ENCODE results near the gene SAMD4A.

Gene SAMD4A

DNA sequence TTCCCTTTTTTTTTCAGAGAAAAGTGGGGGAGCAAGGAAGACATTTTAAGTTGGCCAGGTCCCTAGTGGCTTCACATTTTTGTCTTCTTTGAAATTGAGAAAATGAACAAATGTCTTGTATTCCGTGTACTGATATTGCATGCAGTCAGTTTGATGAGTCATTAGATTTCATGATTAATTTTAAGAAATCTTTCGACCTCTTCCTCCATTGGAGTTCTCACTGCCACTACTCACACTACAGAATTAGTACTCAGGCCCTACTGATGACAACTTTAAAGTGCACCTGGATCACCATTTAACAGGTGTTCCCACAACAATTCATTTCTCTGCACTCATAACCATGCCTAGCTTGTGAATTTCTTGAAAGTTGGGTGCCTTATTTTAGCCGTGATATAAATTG is 50.5 kb downstream of the SAMD4A start:
- no peak for TF ChIP-seq FOXM1 (IDR thresholded peaks at IDR 0.05; ENCODE audit: borderline replicate concordance, low read depth)
- TF ChIP-seq, protein P1, sequence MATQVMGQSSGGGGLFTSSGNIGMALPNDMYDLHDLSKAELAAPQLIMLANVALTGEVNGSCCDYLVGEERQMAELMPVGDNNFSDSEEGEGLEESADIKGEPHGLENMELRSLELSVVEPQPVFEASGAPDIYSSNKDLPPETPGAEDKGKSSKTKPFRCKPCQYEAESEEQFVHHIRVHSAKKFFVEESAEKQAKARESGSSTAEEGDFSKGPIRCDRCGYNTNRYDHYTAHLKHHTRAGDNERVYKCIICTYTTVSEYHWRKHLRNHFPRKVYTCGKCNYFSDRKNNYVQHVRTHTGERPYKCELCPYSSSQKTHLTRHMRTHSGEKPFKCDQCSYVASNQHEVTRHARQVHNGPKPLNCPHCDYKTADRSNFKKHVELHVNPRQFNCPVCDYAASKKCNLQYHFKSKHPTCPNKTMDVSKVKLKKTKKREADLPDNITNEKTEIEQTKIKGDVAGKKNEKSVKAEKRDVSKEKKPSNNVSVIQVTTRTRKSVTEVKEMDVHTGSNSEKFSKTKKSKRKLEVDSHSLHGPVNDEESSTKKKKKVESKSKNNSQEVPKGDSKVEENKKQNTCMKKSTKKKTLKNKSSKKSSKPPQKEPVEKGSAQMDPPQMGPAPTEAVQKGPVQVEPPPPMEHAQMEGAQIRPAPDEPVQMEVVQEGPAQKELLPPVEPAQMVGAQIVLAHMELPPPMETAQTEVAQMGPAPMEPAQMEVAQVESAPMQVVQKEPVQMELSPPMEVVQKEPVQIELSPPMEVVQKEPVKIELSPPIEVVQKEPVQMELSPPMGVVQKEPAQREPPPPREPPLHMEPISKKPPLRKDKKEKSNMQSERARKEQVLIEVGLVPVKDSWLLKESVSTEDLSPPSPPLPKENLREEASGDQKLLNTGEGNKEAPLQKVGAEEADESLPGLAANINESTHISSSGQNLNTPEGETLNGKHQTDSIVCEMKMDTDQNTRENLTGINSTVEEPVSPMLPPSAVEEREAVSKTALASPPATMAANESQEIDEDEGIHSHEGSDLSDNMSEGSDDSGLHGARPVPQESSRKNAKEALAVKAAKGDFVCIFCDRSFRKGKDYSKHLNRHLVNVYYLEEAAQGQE (IDR thresholded peaks at IDR 0.05; ENCODE audit: low read depth), result no peak
- TF ChIP-seq TCF12 (IDR thresholded peaks at IDR 0.05; ENCODE audit: low read depth), result no peak
- TF ChIP-seq EGR1 (IDR thresholded peaks at IDR 0.05), result no peak
- TF ChIP-seq TAF1 (IDR thresholded peaks at IDR 0.05; ENCODE audit: low read depth), result no peak
- no peak for TF ChIP-seq MAX (IDR thresholded peaks at IDR 0.05)
- TF ChIP-seq, protein P2, sequence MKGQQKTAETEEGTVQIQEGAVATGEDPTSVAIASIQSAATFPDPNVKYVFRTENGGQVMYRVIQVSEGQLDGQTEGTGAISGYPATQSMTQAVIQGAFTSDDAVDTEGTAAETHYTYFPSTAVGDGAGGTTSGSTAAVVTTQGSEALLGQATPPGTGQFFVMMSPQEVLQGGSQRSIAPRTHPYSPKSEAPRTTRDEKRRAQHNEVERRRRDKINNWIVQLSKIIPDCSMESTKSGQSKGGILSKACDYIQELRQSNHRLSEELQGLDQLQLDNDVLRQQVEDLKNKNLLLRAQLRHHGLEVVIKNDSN (IDR thresholded peaks at IDR 0.05), result no peak
- no peak for TF ChIP-seq YY1 (IDR thresholded peaks at IDR 0.05; ENCODE audit: low read depth)
- no peak for TF ChIP-seq CREB1 (IDR thresholded peaks at IDR 0.05; ENCODE audit: low read depth)
- TF ChIP-seq ZBTB7A (IDR thresholded peaks at IDR 0.05; ENCODE audit: low read depth), result no peak
- no peak for TF ChIP-seq TEAD4 (IDR thresholded peaks at IDR 0.05)
- TF ChIP-seq EP300 (IDR thresholded peaks at IDR 0.05; ENCODE audit: borderline replicate concordance), result no peak
- TF ChIP-seq CEBPB (IDR thresholded peaks at IDR 0.05), result no peak
- TF ChIP-seq NFIC (IDR thresholded peaks at IDR 0.05), result no peak

GRCh38 chr14:54621686-54622085 is 54.8 kb downstream of the SAMD4A start:
- TF ChIP-seq CEBPB (IDR thresholded peaks at IDR 0.05), result no peak
- TF ChIP-seq RAD21 (IDR thresholded peaks at IDR 0.05; ENCODE audit: low read depth), result no peak
- TF ChIP-seq FOXM1 (IDR thresholded peaks at IDR 0.05; ENCODE audit: borderline replicate concordance, low read depth), result no peak
- TF ChIP-seq, protein P1 (IDR thresholded peaks at IDR 0.05; ENCODE audit: low read depth), result no peak
- TF ChIP-seq, protein P2 (IDR thresholded peaks at IDR 0.05), result no peak
- TF ChIP-seq MAX (IDR thresholded peaks at IDR 0.05), result no peak
- no peak for TF ChIP-seq ZBTB7A (IDR thresholded peaks at IDR 0.05; ENCODE audit: low read depth)

DNA sequence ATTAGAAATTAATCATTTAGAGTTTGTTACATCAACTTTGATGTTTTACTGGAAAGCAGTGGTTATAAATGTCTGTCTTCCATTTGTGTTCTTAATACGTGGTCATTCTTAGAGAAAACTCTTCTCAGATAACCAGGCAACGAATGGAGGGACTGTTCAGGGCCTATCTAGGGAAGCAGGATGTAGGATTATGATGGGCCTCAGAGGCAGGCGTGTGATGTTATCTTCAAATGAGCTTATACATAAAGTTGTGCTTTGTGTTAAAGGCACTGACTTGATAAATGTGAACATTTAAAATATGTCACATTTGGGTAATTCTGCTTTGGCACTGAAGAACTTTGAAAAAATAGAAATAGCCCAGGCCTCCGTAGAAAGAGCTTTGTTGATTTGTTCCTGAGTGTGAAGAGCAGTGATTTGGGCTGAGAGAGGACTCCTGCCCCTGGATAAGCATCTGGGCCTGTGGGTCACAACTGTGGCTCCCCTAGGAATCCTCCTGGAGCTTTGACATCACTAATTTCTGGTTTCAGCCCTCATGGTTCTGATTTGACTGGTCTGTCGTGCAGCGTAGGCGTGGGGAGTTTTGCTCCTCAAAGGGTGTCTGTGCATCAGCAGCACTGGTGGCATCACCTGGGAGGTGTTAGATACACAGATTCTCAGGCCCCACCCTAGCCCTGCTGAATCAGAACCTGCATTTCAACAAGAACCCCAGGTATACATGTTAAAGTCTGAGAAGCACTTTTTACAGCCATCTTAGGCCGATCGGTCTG is 55.4 kb downstream of the SAMD4A start:
- TF ChIP-seq TEAD4 (IDR thresholded peaks at IDR 0.05) (no peak), TAF1 (IDR thresholded peaks at IDR 0.05; ENCODE audit: low read depth) (no peak), RAD21 (IDR thresholded peaks at IDR 0.05; ENCODE audit: low read depth) (no peak), CEBPB (IDR thresholded peaks at IDR 0.05) (no peak), EP300 (IDR thresholded peaks at IDR 0.05; ENCODE audit: borderline replicate concordance) (no peak), NFIC (IDR thresholded peaks at IDR 0.05) (no peak), YY1 (IDR thresholded peaks at IDR 0.05; ENCODE audit: low read depth) (no peak), FOXM1 (IDR thresholded peaks at IDR 0.05; ENCODE audit: borderline replicate concordance, low read depth) (no peak)
- TF ChIP-seq, protein P1 (IDR thresholded peaks at IDR 0.05; ENCODE audit: low read depth), result no peak

DNA sequence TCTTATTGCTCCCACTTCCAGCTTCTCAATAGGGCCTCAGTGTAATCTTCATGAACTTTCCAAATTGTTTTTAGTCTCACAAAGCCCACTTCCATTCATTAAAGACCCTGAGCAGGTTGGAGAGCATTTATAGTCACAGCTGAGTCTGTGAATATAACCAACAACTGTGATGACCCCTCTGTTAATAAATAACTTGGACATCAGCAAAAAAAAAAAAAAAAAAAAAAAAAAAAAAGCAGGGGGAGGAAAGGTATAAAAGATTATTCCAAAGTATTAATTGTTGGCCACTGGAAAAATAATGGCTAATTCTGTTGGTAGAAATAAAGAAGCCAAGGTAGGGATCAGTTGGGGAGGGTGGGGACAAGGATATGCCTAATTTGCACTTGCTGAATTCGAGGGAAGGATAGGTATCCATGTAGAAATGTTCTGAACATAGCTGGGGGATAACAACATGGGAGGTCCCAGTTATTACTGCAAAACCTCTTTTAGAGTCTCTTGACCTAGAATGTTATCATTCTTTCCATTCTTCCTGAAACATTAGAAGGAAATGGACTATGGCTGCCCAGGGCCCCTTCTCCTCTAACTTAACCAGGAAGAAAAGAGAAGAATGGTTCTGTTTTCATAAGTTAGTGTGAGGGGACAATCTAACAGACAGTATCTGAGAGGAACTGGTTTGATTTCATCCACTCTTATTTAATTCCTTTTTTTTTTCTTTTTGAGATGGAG is 56.5 kb downstream of the SAMD4A start:
- TF ChIP-seq RAD21 (IDR thresholded peaks at IDR 0.05; ENCODE audit: low read depth) (no peak), CEBPB (IDR thresholded peaks at IDR 0.05) (no peak), ZBTB7A (IDR thresholded peaks at IDR 0.05; ENCODE audit: low read depth) (no peak)

Measured in Ishikawa (cell line).